ENCODE data around the gene HOXC10.

Gene HOXC10

GRCh38 chr12:53950789-53951576 is 34.0 kb upstream of the HOXC10 start:
- no peak for DNase-seq (ENCODE audit: low read depth)

- DNase-seq (ENCODE audit: low read depth), result no peak
These were observed 33.2 kb upstream of the HOXC10 start for GRCh38 chr12:53951577-53952334.

- no peak for DNase-seq (ENCODE audit: low read depth)
These were observed 32.6 kb upstream of the HOXC10 start for GRCh38 chr12:53952335-53952694.

GRCh38 chr12:53952871-53953734 is 31.8 kb upstream of the HOXC10 start:
- DNase-seq (ENCODE audit: low read depth), result no peak

- DNase-seq (ENCODE audit: low read depth), result no peak
These were observed 30.9 kb upstream of the HOXC10 start for GRCh38 chr12:53953831-53954693.

GRCh38 chr12:53954694-53955035 is 30.3 kb upstream of the HOXC10 start, which contains the start of gene HOXC12:
Gene HOXC12 (plus strand): TSS chr12:53954903. CDS start chr12:53954930, 27 bp downstream.
- DNase-seq (ENCODE audit: low read depth), result no peak

GRCh38 chr12:53955036-53955775 is 29.7 kb upstream of the HOXC10 start:
- no peak for DNase-seq (ENCODE audit: low read depth)

GRCh38 chr12:53955776-53956250 is 29.1 kb upstream of the HOXC10 start:
- no peak for DNase-seq (ENCODE audit: low read depth)

- DNase-seq (ENCODE audit: low read depth), result no peak
These were observed 28.6 kb upstream of the HOXC10 start for GRCh38 chr12:53956251-53956887.

- no peak for DNase-seq (ENCODE audit: low read depth)
These were observed 27.9 kb upstream of the HOXC10 start for GRCh38 chr12:53956914-53957536.

- no peak for DNase-seq (ENCODE audit: low read depth)
These were observed 26.8 kb upstream of the HOXC10 start for GRCh38 chr12:53958128-53958527.

- no peak for DNase-seq (ENCODE audit: low read depth)
These were observed 25.6 kb upstream of the HOXC10 start for GRCh38 chr12:53959314-53959713.

- DNase-seq (ENCODE audit: low read depth), result no peak
These were observed 24.5 kb upstream of the HOXC10 start for GRCh38 chr12:53960187-53961024.

- DNase-seq (ENCODE audit: low read depth), result no peak
These were observed 23.8 kb upstream of the HOXC10 start for GRCh38 chr12:53961025-53961761.

GRCh38 chr12:53963005-53963404 is 21.9 kb upstream of the HOXC10 start:
- no peak for DNase-seq (ENCODE audit: low read depth)

GRCh38 chr12:53963434-53964314 is 21.3 kb upstream of the HOXC10 start:
- DNase-seq (ENCODE audit: low read depth), result no peak

- no peak for DNase-seq (ENCODE audit: low read depth)
These were observed 20.6 kb upstream of the HOXC10 start for GRCh38 chr12:53964315-53964713.

All from activated T-cell treated with anti-CD3 and anti-CD28 coated beads for 24 hours (primary cell).